K562 (cell line): ENCODE results near the gene MAMDC2. TPM values are rescaled to one million over a fixed set of nuclear protein-coding genes. Genes with fewer than 3 reads are reported as not detected.

ENCODE experiments used
- ARID4B ChIP-seq: sonication (generic); formaldehyde crosslinking; IDR thresholded peaks from 2 replicates; pipeline ENCODE4 v1.8.0; 2022; ENCODE audit warnings: mild to moderate bottlenecking, missing genetic modification reagents
- CREB3L1 ChIP-seq: fragments of 450-650 bp; IDR thresholded peaks from 2 replicates; pipeline ENCODE4 v1.6.1; 2014; ENCODE audit warnings: low read depth, mild to moderate bottlenecking, moderate library complexity, borderline replicate concordance
- ERF ChIP-seq: fragments of 450-650 bp; formaldehyde crosslinking; IDR thresholded peaks from 2 replicates; pipeline ENCODE4 v1.4.0; 2020; ENCODE audit warnings: mild to moderate bottlenecking, mixed read lengths
- LARP7 ChIP-seq: fragments of 450-650 bp; IDR thresholded peaks from 2 replicates; pipeline ENCODE4 v1.6.1; 2016
- MBD1 ChIP-seq: fragments of 250-450 bp; sonication (Bioruptor Pico); IDR thresholded peaks from 2 replicates; pipeline ENCODE4 v1.8.0; 2022; ENCODE audit warnings: inconsistent platforms
- NFATC3 ChIP-seq: fragments of 450-650 bp; IDR thresholded peaks from 2 replicates; pipeline ENCODE4 v1.6.1; 2017; ENCODE audit warnings: mild to moderate bottlenecking
- NONO ChIP-seq, 2 experiments: fragments of 200-400 bp in 1 of 2; fragments of 450-650 bp in 1 of 2; formaldehyde crosslinking in 1 of 2; IDR thresholded peaks; 2 replicates each; pipeline ENCODE4 v1.6.1; 2017; ENCODE audit warnings: low read depth in 2 of 2, mild to moderate bottlenecking in 2 of 2, moderate library complexity in 2 of 2, low read length in 1 of 2
- PTBP1 ChIP-seq: fragments of 200-400 bp; formaldehyde crosslinking; IDR thresholded peaks from 2 replicates; pipeline ENCODE4 v1.6.1; 2017; ENCODE audit warnings: low read depth, low read length
- ZBTB33 ChIP-seq: sonication (generic); formaldehyde crosslinking; IDR thresholded peaks from 2 replicates; pipeline ENCODE4 v1.8.1; 2023; ENCODE audit warnings: mild to moderate bottlenecking, missing genetic modification reagents
- ZNF197 ChIP-seq: fragments of 200-800 bp; sonication (Bioruptor generic); IDR thresholded peaks from 2 replicates; pipeline ENCODE4 v1.6.1; 2016; ENCODE audit warnings: low read depth, missing genetic modification characterization, missing compliant biosample characterization
- ZNF445 ChIP-seq: fragments of 250-450 bp; sonication (Bioruptor Pico); IDR thresholded peaks from 2 replicates; pipeline ENCODE4 v1.4.0; 2020; ENCODE audit warnings: low read depth, mild to moderate bottlenecking, moderate library complexity
- polyA plus RNA-seq, 8 experiments: library from polyadenylated mRNA; depleted of rRNA in 4 of 8; stranded (reverse) in 5 of 8; unstranded in 3 of 8; fragments of >200 nt; fragmentation: Nextera tagmentation in 2 of 8; fragmentation: Illumina TruSeq in 1 of 8; extraction: Ambion mirVana in 2 of 8; extraction: Trizol in 1 of 8; gene quantifications; 2 replicates each; pipeline versions ENCODE4 v1.2.1 to v1.2.3, GENCODE V29; 2011 to 2014; ENCODE audit warnings: inconsistent platforms in 1 of 8, missing spikeins in 1 of 8
- total RNA-seq, 7 experiments: library from RNA; depleted of rRNA in 6 of 7; stranded (reverse); fragments of >200 nt in 6 of 7; fragmentation: Illumina TruSeq in 2 of 7; extraction: Trizol in 2 of 7; gene quantifications; 2 replicates each; pipeline versions ENCODE4 v1.2.1 to v1.2.3, GENCODE V29; 2011 to 2021; ENCODE audit warnings: low replicate concordance in 1 of 7

MAMDC2 gene
- total and polyA plus RNA-seq, 9 of the 15 experiments (the other 6 are each of a cell fraction or from before 2014, with no cell fraction given) = 0.01 to 0.03 TPM; not detected in 7

GRCh38 chr9:70261131-70261870 is 217.7 kb downstream of the MAMDC2 start (continued):
- TF ChIP-seq MBD1 = no peak
- no peak for TF ChIP-seq CREB3L1
- no peak for TF ChIP-seq ZBTB33 (CRISPR knock-in tag)
- no peak for TF ChIP-seq ZNF445 (CRISPR knock-in tag)
- no peak for TF ChIP-seq LARP7
- TF ChIP-seq NONO (IDR thresholded peaks at IDR 0.05; ENCODE audit: low read depth in 2 of 2, low read length in 1 of 2) = no peak
- no peak for TF ChIP-seq NFATC3
- no peak for TF ChIP-seq ZNF197 (CRISPR knock-in tag)
- TF ChIP-seq ERF = no peak
- no peak for TF ChIP-seq ARID4B (CRISPR knock-in tag)
- TF ChIP-seq PTBP1 = no peak
